SK-N-SH treated with all-trans-retinoic acid at 6 μM for 48 hours (cell line): ENCODE data around the gene CCT6B.

Source experiments
- ARNTL ChIP-seq: fragments of 450-650 bp; formaldehyde crosslinking; IDR thresholded peaks from 2 replicates; pipeline ENCODE4 v1.5.0; 2020; ENCODE audit warnings: low read depth, mild to moderate bottlenecking, moderate library complexity, borderline replicate concordance
- BACH2 ChIP-seq: fragments of 250-450 bp; sonication (Bioruptor Pico); IDR thresholded peaks from 2 replicates; pipeline ENCODE4 v1.9.0; 2021; ENCODE audit warnings: mild to moderate bottlenecking, borderline replicate concordance
- TOX ChIP-seq: fragments of 250-450 bp; sonication (Bioruptor Pico); IDR thresholded peaks from 2 replicates; pipeline ENCODE4 v1.8.0; 2021; ENCODE audit warnings: mild to moderate bottlenecking, moderate library complexity, borderline replicate concordance
- ZFP3 ChIP-seq: fragments of 250-450 bp; sonication (Bioruptor Pico); IDR thresholded peaks from 2 replicates; pipeline ENCODE4 v1.5.0; 2020; ENCODE audit warnings: mild to moderate bottlenecking, moderate library complexity
- ZFP30 ChIP-seq: fragments of 450-650 bp; formaldehyde crosslinking; IDR thresholded peaks from 2 replicates; pipeline ENCODE4 v1.5.0; 2022; ENCODE audit warnings: mild to moderate bottlenecking, moderate library complexity
- TF ChIP-seq, protein P1 (sequence below): fragments of 250-450 bp; sonication (Bioruptor Pico); IDR thresholded peaks from 2 replicates; pipeline ENCODE4 v1.5.1; 2021; ENCODE audit warnings: mild to moderate bottlenecking, moderate library complexity
- TF ChIP-seq, protein P2 (sequence below): fragments of 250-450 bp; sonication (Bioruptor Pico); IDR thresholded peaks from 2 replicates; pipeline ENCODE4 v1.5.1; 2020; ENCODE audit warnings: low read depth, mild to moderate bottlenecking, moderate library complexity
- TF ChIP-seq, protein P3 (sequence below): fragments of 250-450 bp; sonication (Bioruptor Pico); IDR thresholded peaks from 2 replicates; pipeline ENCODE4 v1.8.0; 2020; ENCODE audit warnings: mild to moderate bottlenecking, moderate library complexity, borderline replicate concordance

DNA sequence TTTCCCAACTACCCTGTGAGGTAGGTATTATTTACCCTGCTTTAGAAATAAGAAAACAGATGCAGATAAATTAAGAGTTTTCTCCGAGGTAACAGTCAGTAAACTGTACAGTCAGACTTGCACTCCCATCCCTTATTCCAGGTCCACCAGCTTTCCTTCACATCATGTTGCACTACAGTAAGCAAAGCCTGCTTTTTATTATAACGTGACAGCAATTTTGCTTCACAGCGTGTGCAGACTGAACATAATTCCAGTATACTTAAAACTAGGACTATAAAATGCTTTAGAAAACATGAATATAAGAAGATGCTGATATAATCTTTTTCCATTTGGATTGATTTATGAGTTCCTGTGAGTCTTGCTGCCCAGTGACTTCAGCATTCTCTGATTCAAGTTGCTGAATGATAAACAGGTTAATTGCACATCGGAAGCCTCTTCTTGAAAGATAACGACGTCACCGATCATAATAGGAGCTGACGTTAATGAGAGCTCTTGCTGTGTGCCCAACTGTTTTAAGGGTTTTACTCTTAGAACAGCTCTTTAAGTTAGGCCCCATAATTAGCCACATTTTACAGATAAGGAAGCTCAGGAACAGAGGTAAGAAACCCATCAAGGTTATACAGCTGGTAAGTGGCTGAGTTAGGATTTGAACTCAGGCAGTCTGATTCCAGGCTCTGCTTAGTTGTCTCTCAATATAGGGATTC, 20.4 kb upstream of the CCT6B start:
- TF ChIP-seq TOX (no peak), ARNTL (CRISPR knock-in tag) (no peak), ZFP30 (CRISPR knock-in tag) (no peak), ZFP3 (no peak), BACH2 (no peak)
- TF ChIP-seq, protein P1, sequence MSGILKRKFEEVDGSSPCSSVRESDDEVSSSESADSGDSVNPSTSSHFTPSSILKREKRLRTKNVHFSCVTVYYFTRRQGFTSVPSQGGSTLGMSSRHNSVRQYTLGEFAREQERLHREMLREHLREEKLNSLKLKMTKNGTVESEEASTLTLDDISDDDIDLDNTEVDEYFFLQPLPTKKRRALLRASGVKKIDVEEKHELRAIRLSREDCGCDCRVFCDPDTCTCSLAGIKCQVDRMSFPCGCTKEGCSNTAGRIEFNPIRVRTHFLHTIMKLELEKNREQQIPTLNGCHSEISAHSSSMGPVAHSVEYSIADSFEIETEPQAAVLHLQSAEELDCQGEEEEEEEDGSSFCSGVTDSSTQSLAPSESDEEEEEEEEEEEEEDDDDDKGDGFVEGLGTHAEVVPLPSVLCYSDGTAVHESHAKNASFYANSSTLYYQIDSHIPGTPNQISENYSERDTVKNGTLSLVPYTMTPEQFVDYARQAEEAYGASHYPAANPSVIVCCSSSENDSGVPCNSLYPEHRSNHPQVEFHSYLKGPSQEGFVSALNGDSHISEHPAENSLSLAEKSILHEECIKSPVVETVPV (CRISPR knock-in tag): no peak
- TF ChIP-seq, protein P2, sequence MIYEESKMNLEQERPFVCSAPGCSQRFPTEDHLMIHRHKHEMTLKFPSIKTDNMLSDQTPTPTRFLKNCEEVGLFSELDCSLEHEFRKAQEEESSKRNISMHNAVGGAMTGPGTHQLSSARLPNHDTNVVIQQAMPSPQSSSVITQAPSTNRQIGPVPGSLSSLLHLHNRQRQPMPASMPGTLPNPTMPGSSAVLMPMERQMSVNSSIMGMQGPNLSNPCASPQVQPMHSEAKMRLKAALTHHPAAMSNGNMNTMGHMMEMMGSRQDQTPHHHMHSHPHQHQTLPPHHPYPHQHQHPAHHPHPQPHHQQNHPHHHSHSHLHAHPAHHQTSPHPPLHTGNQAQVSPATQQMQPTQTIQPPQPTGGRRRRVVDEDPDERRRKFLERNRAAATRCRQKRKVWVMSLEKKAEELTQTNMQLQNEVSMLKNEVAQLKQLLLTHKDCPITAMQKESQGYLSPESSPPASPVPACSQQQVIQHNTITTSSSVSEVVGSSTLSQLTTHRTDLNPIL (CRISPR knock-in tag): no peak
- TF ChIP-seq, protein P3, sequence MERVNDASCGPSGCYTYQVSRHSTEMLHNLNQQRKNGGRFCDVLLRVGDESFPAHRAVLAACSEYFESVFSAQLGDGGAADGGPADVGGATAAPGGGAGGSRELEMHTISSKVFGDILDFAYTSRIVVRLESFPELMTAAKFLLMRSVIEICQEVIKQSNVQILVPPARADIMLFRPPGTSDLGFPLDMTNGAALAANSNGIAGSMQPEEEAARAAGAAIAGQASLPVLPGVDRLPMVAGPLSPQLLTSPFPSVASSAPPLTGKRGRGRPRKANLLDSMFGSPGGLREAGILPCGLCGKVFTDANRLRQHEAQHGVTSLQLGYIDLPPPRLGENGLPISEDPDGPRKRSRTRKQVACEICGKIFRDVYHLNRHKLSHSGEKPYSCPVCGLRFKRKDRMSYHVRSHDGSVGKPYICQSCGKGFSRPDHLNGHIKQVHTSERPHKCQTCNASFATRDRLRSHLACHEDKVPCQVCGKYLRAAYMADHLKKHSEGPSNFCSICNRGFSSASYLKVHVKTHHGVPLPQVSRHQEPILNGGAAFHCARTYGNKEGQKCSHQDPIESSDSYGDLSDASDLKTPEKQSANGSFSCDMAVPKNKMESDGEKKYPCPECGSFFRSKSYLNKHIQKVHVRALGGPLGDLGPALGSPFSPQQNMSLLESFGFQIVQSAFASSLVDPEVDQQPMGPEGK (CRISPR knock-in tag): no peak
